PC-9 (cell line): ENCODE data around the gene MACROD2. TPM values are rescaled to one million over a fixed set of nuclear protein-coding genes. Genes with fewer than 3 reads are reported as not detected.

ENCODE experiments used
- BruUV-seq: library from RNA; stranded (reverse); fragments of 400-500 nt; replicated peaks from 2 replicates; lab custom pipeline; 2021; lab: Mats Ljungman, UMichigan
- CTCF ChIA-PET: fragments of 300-600 bp; sonication (Branson Sonifier 250); formaldehyde crosslinking; loops from one replicate; lab custom pipeline; 2022; ENCODE audit warnings: antibody characterized with exemption; lab: Charles Lee
- POLR2A ChIA-PET: fragments of 300-600 bp; sonication (Branson Sonifier 250); formaldehyde crosslinking; loops from one replicate; lab custom pipeline; 2022; ENCODE audit warnings: antibody characterized with exemption; ENCODE audit not compliant: unreplicated experiment; lab: Charles Lee
- DNase-seq, 2 experiments: peaks; one replicate each; pipeline versions ENCODE4 v3.0.0 to v3.0.0-alpha.2; 2015 to 2022; ENCODE audit warnings: mixed read lengths in 1 of 2
- H2AFZ ChIP-seq: fragments of 200-600 bp; sonication (generic); 2 replicates; pipeline ENCODE4 v1.8.1; 2017; ENCODE audit warnings: antibody characterized with exemption
- H3F3A ChIP-seq: fragments of 200-600 bp; sonication (generic); 2 replicates; pipeline ENCODE4 v1.8.1; 2017; ENCODE audit warnings: antibody characterized with exemption, mild to moderate bottlenecking, low read depth; ENCODE audit not compliant: insufficient read depth
- H3K27ac ChIP-seq: fragments of 200-600 bp; sonication (generic); 2 replicates; pipeline ENCODE4 v1.6.1; 2016; ENCODE audit warnings: mixed run types
- H3K27me3 ChIP-seq: fragments of 200-600 bp; sonication (generic); 2 replicates; pipeline ENCODE4 v1.6.1; 2016; ENCODE audit warnings: low read depth, mixed run types; ENCODE audit not compliant: insufficient read depth
- H3K36me3 ChIP-seq: fragments of 200-600 bp; sonication (generic); 2 replicates; pipeline ENCODE4 v1.6.1; 2016; ENCODE audit warnings: low read depth, mixed run types
- H3K4me1 ChIP-seq: fragments of 200-600 bp; sonication (generic); replicated peaks from 2 replicates; pipeline ENCODE4 v1.6.1; 2016; ENCODE audit warnings: mixed run types; ENCODE audit not compliant: insufficient read depth
- H3K4me2 ChIP-seq: fragments of 200-600 bp; sonication (generic); 2 replicates; pipeline ENCODE4 v1.6.1; 2017; ENCODE audit warnings: mixed run types
- H3K4me3 ChIP-seq: fragments of 200-600 bp; sonication (generic); 2 replicates; pipeline ENCODE4 v1.6.1; 2016; ENCODE audit warnings: mixed run types
- H3K79me2 ChIP-seq: fragments of 200-600 bp; sonication (generic); 2 replicates; pipeline ENCODE4 v1.6.1; 2017; ENCODE audit warnings: low read depth, mixed run types
- H3K9me2 ChIP-seq: fragments of 200-600 bp; sonication (generic); 2 replicates; pipeline ENCODE4 v1.8.1; 2017; ENCODE audit warnings: mild to moderate bottlenecking; ENCODE audit not compliant: insufficient read depth
- H3K9me3 ChIP-seq: fragments of 200-600 bp; sonication (generic); 2 replicates; pipeline ENCODE4 v1.8.1; 2016; ENCODE audit warnings: low read depth; ENCODE audit not compliant: insufficient read depth
- H4K20me1 ChIP-seq: fragments of 200-600 bp; sonication (generic); 2 replicates; pipeline ENCODE4 v1.8.1; 2017; ENCODE audit not compliant: insufficient read depth
- CTCF ChIP-seq: fragments of 200-600 bp; sonication (generic); conservative IDR thresholded peaks from 2 replicates; pipeline ENCODE4 v1.6.1; 2017; ENCODE audit warnings: mixed run types, antibody characterized with exemption, mild to moderate bottlenecking, moderate library complexity
- EZH2 ChIP-seq: fragments of 200-600 bp; sonication (generic); IDR thresholded peaks from 2 replicates; pipeline ENCODE4 v1.8.0; 2017; ENCODE audit warnings: antibody characterized with exemption, low read depth
- intact Hi-C: fragments of 100-400 bp; cut with micrococcal nuclease; formaldehyde crosslinking; loops from one replicate; pipeline ENCODE4 v1.10.0; 2022; ENCODE audit not compliant: unreplicated experiment
- total RNA-seq: library from RNA; stranded (reverse); gene quantifications from 2 replicates; pipeline ENCODE4 v1.2.3, GENCODE V29; 2021

The MACROD2 gene
- total RNA-seq, 1 experiment from 2014 or later, result 11.4 TPM

- Histone ChIP-seq H3K4me3 (no peak overlapping the region), H3K9me3 (no peaks in the 10 kb centered on the region), H3K27me3 (no peaks in the 10 kb centered on the region), H4K20me1 (no peaks in the 10 kb centered on the region), H3K4me2 (no peak overlapping the region), H3K79me2 (no peaks in the 10 kb centered on the region), H3K36me3 (no peaks in the 10 kb centered on the region), H3K27ac (no peak overlapping the region), H2AFZ (no peak overlapping the region), H3F3A (peaks cover 4% of the 10 kb centered on the region; the same call in 1 of the 2 replicates), H3K4me1 (0 out of 2 replicates have a peak, but pooled peaks cover 8% of the 10 kb centered on the region), H3K9me2 (no peaks in the 10 kb centered on the region)
- ChIA-PET POLR2A (interaction anchor here (0.6 kb wide), 1 partner anchor 524 kb away, joined by 4 read pairs; no protein-coding TSS in a partner anchor), CTCF (no interaction called here)
- no TSS peak for BruUV-seq
- peak in 1 of 2 experiments; percentile 50 for DNase-seq
- intact Hi-C loops, result no loop called here
- no peak for TF ChIP-seq EZH2
- TF ChIP-seq CTCF, result no peak
Measured at GRCh38 chr20:14434384-14435136, 439.2 kb downstream of the MACROD2 start.

- Histone ChIP-seq H3K27ac (no peak overlapping the region), H3K36me3 (no peaks in the 10 kb centered on the region), H2AFZ (no peak overlapping the region), H3K79me2 (no peaks in the 10 kb centered on the region), H3K4me2 (no peak overlapping the region), H3K9me2 (no peaks in the 10 kb centered on the region), H3K9me3 (no peaks in the 10 kb centered on the region), H3K27me3 (no peaks in the 10 kb centered on the region), H3K4me3 (no peak overlapping the region), H3K4me1 (no peaks in the 10 kb centered on the region), H3F3A (no peaks in the 10 kb centered on the region), H4K20me1 (no peaks in the 10 kb centered on the region)
- BruUV-seq, result no TSS peak
- DNase-seq, result no peak
- TF ChIP-seq CTCF (no peak), EZH2 (no peak)
- POLR2A ChIA-PET, result no interaction called here
- CTCF ChIA-PET, result no interaction called here
- intact Hi-C loops, result no loop called here
Measured at GRCh38 chr20:14441201-14441600, 445.9 kb downstream of the MACROD2 start.

- CTCF ChIA-PET, result no interaction called here
Measured at GRCh38 chr20:14444106-14444505, 448.8 kb downstream of the MACROD2 start.

More at GRCh38 chr20:14444106-14444505, 448.8 kb downstream of the MACROD2 start:
- Histone ChIP-seq H3K4me3 (no peak overlapping the region), H2AFZ (no peak overlapping the region), H3K27me3 (no peaks in the 10 kb centered on the region), H3F3A (no peaks in the 10 kb centered on the region), H4K20me1 (no peaks in the 10 kb centered on the region), H3K79me2 (no peaks in the 10 kb centered on the region), H3K9me3 (no peaks in the 10 kb centered on the region), H3K4me1 (0 out of 2 replicates have a peak, but pooled peaks cover 3% of the 10 kb centered on the region), H3K27ac (no peak overlapping the region), H3K9me2 (no peaks in the 10 kb centered on the region), H3K36me3 (no peaks in the 10 kb centered on the region), H3K4me2 (no peak overlapping the region)
- intact Hi-C loops, result no loop called here
- POLR2A ChIA-PET, result no interaction called here
- no peak for TF ChIP-seq EZH2
- no peak for TF ChIP-seq CTCF
- no TSS peak for BruUV-seq
- no peak for DNase-seq
